ENCODE results near the gene SYNJ1. TPM values are rescaled to one million over a fixed set of nuclear protein-coding genes. Genes with fewer than 3 reads are reported as not detected.

The SYNJ1 gene
- total RNA-seq, 6 experiments from 2014 or later = 5.6 to 8.7 (median 6.9) TPM

GRCh38 chr21:32608851-32609250 lies 119.0 kb downstream of the SYNJ1 start:
- Histone ChIP-seq H3K4me1 (peaks cover 0 to 5% (median 3%) of the 10 kb centered on the region in 4 donors), H3K4me3 (no peak overlapping the region), H3K36me3 (peaks cover 0 to 51% (median 11%) of the 10 kb centered on the region in 4 donors), H3K27ac (no peak overlapping the region), H3K27me3 (no peaks in the 10 kb centered on the region), H3K9me3 (no peaks in the 10 kb centered on the region)
- TF ChIP-seq CTCF (IDR thresholded peaks at IDR 0.05) (no peak), POLR2A (IDR thresholded peaks at IDR 0.05) (no peak)
- DNase-seq = no peak
- no peak for ATAC-seq
- 82% methylated on average over 5 of the region's 5 CpGs for WGBS (ENCODE audit: insufficient coverage, low coverage, low lambda C conversion rate, missing lambda C conversion rate)
- intact Hi-C loops (cut with DNase I) = no loop called here

- ATAC-seq = no peak
- no peaks in the 10 kb centered on the region for H3K27me3 ChIP-seq
- TF ChIP-seq CTCF (IDR thresholded peaks at IDR 0.05) (no peak), POLR2A (IDR thresholded peaks at IDR 0.05) (no peak)
- intact Hi-C loops (cut with DNase I) = no loop called here
- DNase-seq = no peak
- WGBS (ENCODE audit: insufficient coverage, low coverage, low lambda C conversion rate, missing lambda C conversion rate) = 100% methylated on average over 1 of the region's 8 CpGs
- H3K9me3 ChIP-seq = no peaks in the 10 kb centered on the region
- peaks cover 0 to 74% (median 19%) of the 10 kb centered on the region in 4 donors for H3K36me3 ChIP-seq
- H3K27ac ChIP-seq = no peak overlapping the region
- H3K4me1 ChIP-seq = no peaks in the 10 kb centered on the region
- no peak overlapping the region for H3K4me3 ChIP-seq
Observed at GRCh38 chr21:32605469-32605868, 122.3 kb downstream of the SYNJ1 start.

GRCh38 chr21:32604464-32604863 lies 123.3 kb downstream of the SYNJ1 start:
- 82% methylated on average over 7 of the region's 8 CpGs for WGBS (ENCODE audit: insufficient coverage, low coverage, low lambda C conversion rate, missing lambda C conversion rate)
- intact Hi-C loops (cut with DNase I) = loop anchor here in 1 of 2 donors (5.0 kb wide), 1 partner anchor 202 kb away; no protein-coding TSS in a partner anchor
- ATAC-seq (no peak), DNase-seq (no peak)
- Histone ChIP-seq H3K4me3 (no peak overlapping the region), H3K4me1 (peaks cover 0 to under 1% (median 0%) of the 10 kb centered on the region in 4 donors), H3K27ac (no peak overlapping the region), H3K36me3 (peaks cover 0 to 71% (median 19%) of the 10 kb centered on the region in 4 donors), H3K9me3 (no peaks in the 10 kb centered on the region), H3K27me3 (no peaks in the 10 kb centered on the region)
- TF ChIP-seq POLR2A (IDR thresholded peaks at IDR 0.05) (no peak), CTCF (IDR thresholded peaks at IDR 0.05) (no peak)

GRCh38 chr21:32603131-32603530 lies 124.7 kb downstream of the SYNJ1 start:
- no peaks in the 10 kb centered on the region for H3K9me3 ChIP-seq
- TF ChIP-seq CTCF (IDR thresholded peaks at IDR 0.05) = no peak
- no peak for TF ChIP-seq POLR2A (IDR thresholded peaks at IDR 0.05)
- ATAC-seq (no peak), DNase-seq (no peak)
- peaks cover 0 to 63% (median 17%) of the 10 kb centered on the region in 4 donors for H3K36me3 ChIP-seq
- H3K4me1 ChIP-seq = peaks cover 0 to 8% (median 0%) of the 10 kb centered on the region in 4 donors
- H3K4me3 ChIP-seq = no peak overlapping the region
- intact Hi-C loops (cut with DNase I) = loop anchor here in 1 of 2 donors (5.0 kb wide), 1 partner anchor 201 kb away; no protein-coding TSS in a partner anchor
- no peak overlapping the region for H3K27ac ChIP-seq
- 79% methylated on average over 6 of the region's 8 CpGs for WGBS (ENCODE audit: insufficient coverage, low coverage, low lambda C conversion rate, missing lambda C conversion rate)
- no peaks in the 10 kb centered on the region for H3K27me3 ChIP-seq

All from right lobe of liver (tissue), 6 donors.